H1 (cell line): Measurements from ENCODE around the gene KIF5A.

Source experiments
- CEBPB ChIP-seq: IDR thresholded peaks from 2 replicates; pipeline ENCODE4 v1.6.1; 2012; ENCODE audit warnings: low read depth, low read length
- EZH2 ChIP-seq: fragments of 200-600 bp; sonication (generic); IDR thresholded peaks from 2 replicates; pipeline ENCODE4 v1.7.1; 2012; ENCODE audit warnings: low read depth, mild to moderate bottlenecking, moderate library complexity, low read length, inconsistent platforms; ENCODE audit not compliant: severe bottlenecking
- GABPA ChIP-seq: IDR thresholded peaks from 2 replicates; pipeline ENCODE4 v1.6.1; 2011; ENCODE audit warnings: mild to moderate bottlenecking, low read length, moderate library complexity, borderline replicate concordance; ENCODE audit not compliant: insufficient read depth
- POLR2A ChIP-seq, 2 experiments: IDR thresholded peaks; 1 replicate in 1 of 2; 2 replicates in 1 of 2; pipeline ENCODE4 v1.6.1; 2011; ENCODE audit warnings: low read depth in 2 of 2, low read length in 2 of 2, mild to moderate bottlenecking in 2 of 2; ENCODE audit errors: control extremely low read depth in 1 of 2
- POLR2AphosphoS5 ChIP-seq: IDR thresholded peaks from 2 replicates; pipeline ENCODE4 v1.6.1; 2011; ENCODE audit warnings: low read depth, low read length
- RFX5 ChIP-seq: IDR thresholded peaks from 2 replicates; pipeline ENCODE4 v1.6.1; 2011; ENCODE audit warnings: low read depth, low read length, improper control_type of control experiment, borderline replicate concordance
- YY1 ChIP-seq: IDR thresholded peaks from 2 replicates; pipeline ENCODE4 v1.6.1; 2011; ENCODE audit warnings: low read depth, mild to moderate bottlenecking, low read length
- TF ChIP-seq, protein P1 (sequence below), 3 experiments: IDR thresholded peaks; 1 replicate in 2 of 3; 2 replicates in 1 of 3; pipeline versions ENCODE4 v1.5.1 to v1.6.1; 2011; ENCODE audit warnings: low read length in 3 of 3, mild to moderate bottlenecking in 3 of 3, inconsistent platforms in 2 of 3, low read depth in 1 of 3, moderate library complexity in 1 of 3; ENCODE audit not compliant: insufficient read depth in 1 of 3; ENCODE audit errors: control extremely low read depth in 1 of 3
- TF ChIP-seq, protein P2 (sequence below): IDR thresholded peaks from 2 replicates; pipeline ENCODE4 v1.6.1; 2011; ENCODE audit warnings: low read depth, mild to moderate bottlenecking, low read length; ENCODE audit not compliant: insufficient read depth

DNA sequence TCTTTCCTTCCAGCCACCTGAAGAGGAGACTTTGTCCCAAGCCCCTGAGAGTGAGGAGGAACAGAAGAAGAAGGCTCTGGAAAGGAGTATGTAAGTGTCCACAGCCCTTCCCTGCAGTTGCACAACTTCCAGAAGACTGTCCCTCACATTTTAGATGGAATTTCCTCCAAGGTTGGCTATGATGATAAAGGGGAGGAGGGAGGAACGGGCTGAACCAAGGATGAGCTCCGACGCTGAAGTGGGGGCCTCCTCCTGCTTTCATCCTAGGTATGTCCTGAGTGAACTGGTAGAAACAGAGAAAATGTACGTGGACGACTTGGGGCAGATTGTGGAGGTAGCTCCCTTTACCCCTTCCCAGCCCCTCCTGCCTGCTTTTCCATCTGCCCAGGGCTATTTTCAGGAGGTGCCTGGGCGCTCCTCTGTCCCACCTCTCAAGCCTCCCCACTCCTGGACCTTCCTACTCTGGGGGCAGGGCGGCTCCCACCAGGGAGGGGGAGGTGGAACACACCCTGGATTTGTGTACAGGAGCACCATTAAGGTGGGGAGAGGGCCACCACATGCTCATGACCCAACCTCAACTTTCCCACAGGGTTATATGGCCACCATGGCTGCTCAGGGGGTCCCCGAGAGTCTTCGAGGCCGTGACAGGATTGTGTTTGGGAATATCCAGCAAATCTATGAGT, 63.7 kb downstream of the KIF5A start:
- no peak for TF ChIP-seq YY1
- no peak for TF ChIP-seq POLR2A (IDR thresholded peaks at IDR 0.05; ENCODE audit: control extremely low read depth in 1 of 2, low read depth in 2 of 2, low read length in 2 of 2)
- TF ChIP-seq, protein P1, sequence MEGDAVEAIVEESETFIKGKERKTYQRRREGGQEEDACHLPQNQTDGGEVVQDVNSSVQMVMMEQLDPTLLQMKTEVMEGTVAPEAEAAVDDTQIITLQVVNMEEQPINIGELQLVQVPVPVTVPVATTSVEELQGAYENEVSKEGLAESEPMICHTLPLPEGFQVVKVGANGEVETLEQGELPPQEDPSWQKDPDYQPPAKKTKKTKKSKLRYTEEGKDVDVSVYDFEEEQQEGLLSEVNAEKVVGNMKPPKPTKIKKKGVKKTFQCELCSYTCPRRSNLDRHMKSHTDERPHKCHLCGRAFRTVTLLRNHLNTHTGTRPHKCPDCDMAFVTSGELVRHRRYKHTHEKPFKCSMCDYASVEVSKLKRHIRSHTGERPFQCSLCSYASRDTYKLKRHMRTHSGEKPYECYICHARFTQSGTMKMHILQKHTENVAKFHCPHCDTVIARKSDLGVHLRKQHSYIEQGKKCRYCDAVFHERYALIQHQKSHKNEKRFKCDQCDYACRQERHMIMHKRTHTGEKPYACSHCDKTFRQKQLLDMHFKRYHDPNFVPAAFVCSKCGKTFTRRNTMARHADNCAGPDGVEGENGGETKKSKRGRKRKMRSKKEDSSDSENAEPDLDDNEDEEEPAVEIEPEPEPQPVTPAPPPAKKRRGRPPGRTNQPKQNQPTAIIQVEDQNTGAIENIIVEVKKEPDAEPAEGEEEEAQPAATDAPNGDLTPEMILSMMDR (IDR thresholded peaks at IDR 0.05; ENCODE audit: control extremely low read depth in 1 of 3, insufficient read depth in 1 of 3, low read depth in 1 of 3, low read length in 3 of 3), result no peak
- no peak for TF ChIP-seq RFX5
- TF ChIP-seq, protein P2, sequence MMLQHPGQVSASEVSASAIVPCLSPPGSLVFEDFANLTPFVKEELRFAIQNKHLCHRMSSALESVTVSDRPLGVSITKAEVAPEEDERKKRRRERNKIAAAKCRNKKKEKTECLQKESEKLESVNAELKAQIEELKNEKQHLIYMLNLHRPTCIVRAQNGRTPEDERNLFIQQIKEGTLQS, result no peak
- TF ChIP-seq GABPA, result no peak
- TF ChIP-seq CEBPB, result no peak
- no peak for TF ChIP-seq EZH2
- TF ChIP-seq POLR2AphosphoS5, result no peak
